Kidney (tissue), 14 donors: ENCODE data around the gene TLN1. TPM values are rescaled to one million over a fixed set of nuclear protein-coding genes. Genes with fewer than 3 reads are reported as not detected.

Experiments
- DNase-seq, 5 donors: peaks; one replicate each; pipeline ENCODE4 v3.0.0-alpha.2; 2013 to 2020
- FAIRE-seq: peaks from 2 replicates; lab custom pipeline; 2012; peaks lifted over from hg19 to GRCh38; lab: Jason Lieb, UNC
- H3K27ac ChIP-seq, 2 donors: one replicate each; pipeline ENCODE4 v1.7.0; 2013; ENCODE audit warnings: low read depth in 2 of 2, low read length in 2 of 2, inconsistent platforms in 1 of 2
- H3K27me3 ChIP-seq: one replicate; pipeline ENCODE4 v1.7.1; 2013; ENCODE audit warnings: low read length, inconsistent platforms; ENCODE audit not compliant: control insufficient read depth, insufficient read depth
- H3K36me3 ChIP-seq, 3 donors: one replicate each; pipeline versions ENCODE4 v1.7.0 to v1.7.1; 2013; ENCODE audit warnings: low read length in 3 of 3, control low read depth in 1 of 3, inconsistent platforms in 1 of 3; ENCODE audit not compliant: insufficient read depth in 3 of 3, control insufficient read depth in 2 of 3
- H3K4me1 ChIP-seq, 3 donors: one replicate each; pipeline versions ENCODE4 v1.7.0 to v1.7.1; 2013; ENCODE audit warnings: low read length in 3 of 3, inconsistent platforms in 1 of 3, low read depth in 1 of 3; ENCODE audit not compliant: control insufficient read depth in 2 of 3, insufficient read depth in 2 of 3
- H3K4me3 ChIP-seq, 3 donors: one replicate each; pipeline versions ENCODE4 v1.7.0 to v1.8.1; 2013; ENCODE audit warnings: low read length in 3 of 3, control low read depth in 1 of 3, inconsistent platforms in 1 of 3
- H3K9ac ChIP-seq, 3 donors: one replicate each; pipeline versions ENCODE4 v1.7.0 to v1.7.1; 2013; ENCODE audit warnings: low read length in 3 of 3, control low read depth in 1 of 3, inconsistent platforms in 1 of 3
- H3K9me3 ChIP-seq, 3 donors: one replicate each; pipeline versions ENCODE4 v1.7.0 to v1.7.1; 2013; ENCODE audit warnings: low read length in 3 of 3, control low read depth in 1 of 3, inconsistent platforms in 1 of 3; ENCODE audit not compliant: control insufficient read depth in 2 of 3, insufficient read depth in 1 of 3
- intact Hi-C: fragments of 100-400 bp; cut with DNase I; formaldehyde crosslinking; loops from one replicate; pipeline ENCODE4 v1.11.1; 2022
- polyA plus RNA-seq: library from polyadenylated mRNA; stranded (reverse); fragments of 350-450 nt; fragmentation: Illumina TruSeq; extraction: RNeasy Lipid Tissue Mini Kit (QIAGEN cat#74804); gene quantifications from one replicate; pipeline ENCODE4 v1.2.3, GENCODE V29; 2014; ENCODE audit warnings: low read depth, low replicate concordance; ENCODE audit not compliant: insufficient read depth
- total RNA-seq: library from RNA; stranded (reverse); fragmentation: NEBNext Ultra II Directional; extraction: Animal tissue kit (Norgen Biotek cat#: 25700); gene quantifications from one replicate; pipeline ENCODE4 v1.2.1, GENCODE V29; 2021
- TF ChIP-seq, protein P1 (sequence below): IDR thresholded peaks from 3 replicates; pipeline ENCODE4 v1.5.1; 2012; ENCODE audit warnings: mild to moderate bottlenecking, moderate library complexity, borderline replicate concordance; ENCODE audit not compliant: insufficient read depth; ENCODE audit errors: extremely low read depth
- donor health status: control.
- donor health status: control.
- donor health status: control.
- donor health status: control.
- donor health status: control.
- donor health status: DM: yes; HTN: yes; CAD: no.
- donor health status: Normal renal cell carcinoma (clear cell type).

TLN1 gene
- total and polyA plus RNA-seq, 2 donors from 2014 or later, result 71.7 to 376 TPM

DNA sequence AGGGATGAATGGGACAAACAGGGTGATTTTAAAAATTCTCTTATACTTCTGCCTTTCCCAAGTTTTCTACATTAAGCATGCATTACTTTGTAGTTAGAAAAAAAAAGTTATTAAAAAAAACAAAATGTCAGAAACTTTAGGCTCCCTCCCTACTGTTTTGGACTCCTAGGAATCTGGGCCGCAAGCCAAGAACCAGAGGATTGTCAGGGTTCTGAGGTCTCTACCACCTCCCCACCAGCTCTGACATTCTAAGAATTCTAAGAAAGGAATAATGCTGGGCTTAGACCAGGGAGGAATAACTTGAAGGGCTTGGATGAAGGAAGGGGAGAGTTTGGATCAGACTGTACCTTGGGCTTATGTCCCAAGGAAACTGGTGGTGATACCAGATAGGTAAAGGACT is 66.0 kb downstream of the TLN1 start:
- intact Hi-C loops, result no loop called here
- FAIRE-seq, result no peak

DNA sequence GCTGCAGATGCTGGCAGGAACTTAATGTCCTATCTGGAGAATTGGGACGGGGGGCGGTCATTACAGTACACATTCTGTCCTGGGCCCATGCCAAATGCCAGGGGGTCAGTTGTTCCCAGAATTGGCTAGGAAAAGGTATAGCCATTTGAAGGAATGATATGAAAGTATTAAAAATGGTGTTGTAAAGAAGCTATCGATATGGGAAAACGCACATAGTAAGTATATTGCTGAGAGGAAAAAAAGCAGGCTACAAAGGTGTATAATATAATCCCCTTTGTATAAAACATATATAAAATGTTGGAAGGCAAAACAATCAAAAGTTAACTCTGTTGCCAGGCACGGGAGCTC is 66.5 kb downstream of the TLN1 start:
- FAIRE-seq (no peak), DNase-seq (no peak)
- H3K9me3 ChIP-seq, result no peaks in the 10 kb centered on the region
- H3K9ac ChIP-seq, result peak overlapping the region in 2 of 3 donors; percentile 39 to 45
- H3K27me3 ChIP-seq, result no peaks in the 10 kb centered on the region
- peaks cover 0 to 18% (median 16%) of the 10 kb centered on the region in 3 donors for H3K4me1 ChIP-seq
- H3K27ac ChIP-seq, result peak overlapping the region in 1 of 2 donors; percentile 38
- peak overlapping the region; percentile 63 to 64 (median 64) for H3K4me3 ChIP-seq
- TF ChIP-seq, protein P1, sequence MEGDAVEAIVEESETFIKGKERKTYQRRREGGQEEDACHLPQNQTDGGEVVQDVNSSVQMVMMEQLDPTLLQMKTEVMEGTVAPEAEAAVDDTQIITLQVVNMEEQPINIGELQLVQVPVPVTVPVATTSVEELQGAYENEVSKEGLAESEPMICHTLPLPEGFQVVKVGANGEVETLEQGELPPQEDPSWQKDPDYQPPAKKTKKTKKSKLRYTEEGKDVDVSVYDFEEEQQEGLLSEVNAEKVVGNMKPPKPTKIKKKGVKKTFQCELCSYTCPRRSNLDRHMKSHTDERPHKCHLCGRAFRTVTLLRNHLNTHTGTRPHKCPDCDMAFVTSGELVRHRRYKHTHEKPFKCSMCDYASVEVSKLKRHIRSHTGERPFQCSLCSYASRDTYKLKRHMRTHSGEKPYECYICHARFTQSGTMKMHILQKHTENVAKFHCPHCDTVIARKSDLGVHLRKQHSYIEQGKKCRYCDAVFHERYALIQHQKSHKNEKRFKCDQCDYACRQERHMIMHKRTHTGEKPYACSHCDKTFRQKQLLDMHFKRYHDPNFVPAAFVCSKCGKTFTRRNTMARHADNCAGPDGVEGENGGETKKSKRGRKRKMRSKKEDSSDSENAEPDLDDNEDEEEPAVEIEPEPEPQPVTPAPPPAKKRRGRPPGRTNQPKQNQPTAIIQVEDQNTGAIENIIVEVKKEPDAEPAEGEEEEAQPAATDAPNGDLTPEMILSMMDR, result no peak
- intact Hi-C loops, result no loop called here
- H3K36me3 ChIP-seq, result peaks cover 0 to 9% (median 3%) of the 10 kb centered on the region in 3 donors

More for the DNA sequence above, 66.0 kb downstream of the TLN1 start:
- Histone ChIP-seq H3K4me3 (no peak overlapping the region), H3K4me1 (peaks cover 0 to 18% (median 16%) of the 10 kb centered on the region in 3 donors), H3K9ac (no peak overlapping the region), H3K27me3 (no peaks in the 10 kb centered on the region), H3K27ac (no peak overlapping the region), H3K36me3 (peaks cover 0 to 3% (median 0%) of the 10 kb centered on the region in 3 donors), H3K9me3 (no peaks in the 10 kb centered on the region)
- TF ChIP-seq, protein P1, result no peak
- DNase-seq, result peak in 1 of 5 donors; percentile 69

DNA sequence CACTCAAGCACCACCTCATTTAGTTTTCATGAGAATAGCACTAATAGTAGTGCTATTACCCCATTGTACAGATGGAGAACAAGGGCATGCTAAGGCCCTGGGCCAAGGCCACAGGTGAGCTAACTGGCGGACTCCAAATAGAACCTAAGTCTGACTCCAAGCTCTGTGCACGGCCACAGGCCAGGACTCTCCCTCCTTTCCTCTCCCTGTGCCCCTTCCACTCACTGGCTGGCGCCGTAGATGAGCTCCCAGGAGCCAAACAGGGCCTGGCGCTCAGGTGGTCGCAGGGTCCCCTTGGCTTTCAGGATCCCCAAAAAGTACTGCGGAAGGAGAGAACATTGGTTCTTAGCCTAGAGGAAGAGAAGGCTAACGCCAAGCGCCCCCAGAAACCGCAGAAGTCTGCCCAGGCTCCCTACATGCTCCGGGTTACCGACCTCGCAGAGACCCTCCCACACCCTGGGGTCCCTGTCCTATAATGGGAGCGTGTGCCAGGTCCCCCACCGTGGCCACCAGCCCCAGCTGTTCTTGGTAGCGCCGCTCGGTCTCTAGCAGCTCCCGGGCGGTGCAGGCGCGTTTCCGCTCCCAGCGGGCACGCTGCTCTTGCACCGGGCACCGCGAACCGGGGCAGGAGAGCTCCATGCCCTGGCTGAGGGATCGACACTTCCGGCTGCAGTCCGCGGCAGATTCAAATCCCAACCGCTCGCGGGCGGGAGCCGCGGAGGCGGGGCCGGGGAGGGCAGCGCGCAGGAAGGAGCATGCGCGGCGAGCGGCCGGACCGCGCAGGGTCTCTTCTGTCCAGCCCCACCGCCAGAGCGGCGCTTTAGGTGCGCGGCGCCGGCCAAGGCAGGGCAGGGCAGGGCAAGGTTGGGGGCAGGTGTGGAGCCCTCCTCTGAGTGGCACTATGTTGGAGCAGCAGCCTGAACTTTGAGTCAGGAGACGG is 67.2 kb downstream of the TLN1 start, which contains the start of gene ARHGEF39:
ARHGEF39 (minus strand) TSS at position 665 of the 940 bp plus-strand sequence; CDS start at position 639, 26 bp downstream.
- DNase-seq (peak; percentile 89 to 95 (median 92)), FAIRE-seq (no peak)
- Histone ChIP-seq H3K9ac (peak within 1 kb of the TSS in 2 of 3 donors; percentile 39 to 45), H3K36me3 (peaks cover 0 to 10% (median 3%) of the 10 kb centered on the region in 3 donors), H3K9me3 (no peaks in the 10 kb centered on the region), H3K27me3 (no peaks in the 10 kb centered on the region), H3K27ac (peak within 1 kb of the TSS; percentile 37 to 38), H3K4me1 (peaks cover 0 to 16% (median 15%) of the 10 kb centered on the region in 3 donors), H3K4me3 (peak within 1 kb of the TSS; percentile 63 to 64 (median 64))
- intact Hi-C loops, result no loop called here
- TF ChIP-seq, protein P1, result peak; percentile 18
